H1 (cell line): ENCODE measurements around the gene TNXB. TPM values are rescaled to one million over a fixed set of nuclear protein-coding genes. Genes with fewer than 3 reads are reported as not detected.

Experiments
- CTCF ChIA-PET: fragments of 300-600 bp; sonication (Branson Sonifier 250); formaldehyde crosslinking; loops from one replicate; lab custom pipeline; 2021; ENCODE audit not compliant: partially characterized antibody; lab: Charles Lee
- POLR2A ChIA-PET: fragments of 300-600 bp; sonication (Branson Sonifier 250); formaldehyde crosslinking; loops from one replicate; lab custom pipeline; 2021; ENCODE audit warnings: inconsistent platforms; ENCODE audit not compliant: partially characterized antibody; lab: Charles Lee
- DNase-seq, 2 experiments: peaks; one replicate each; pipeline versions ENCODE4 v3.0.0 to v3.0.0-alpha.2; 2010 to 2022; ENCODE audit warnings: low spot score in 2 of 2, low read depth in 1 of 2, mixed read lengths in 1 of 2
- FAIRE-seq: peaks from 2 replicates; lab custom pipeline; 2011; peaks lifted over from hg19 to GRCh38; lab: Jason Lieb, UNC
- H2AFZ ChIP-seq: 2 replicates; pipeline ENCODE4 v1.8.1; 2012; ENCODE audit warnings: low read length, inconsistent platforms
- H2AK5ac ChIP-seq: 2 replicates; pipeline ENCODE4 v1.6.1; 2013; ENCODE audit warnings: low read depth, low read length
- H2BK120ac ChIP-seq: replicated peaks from 2 replicates; pipeline ENCODE3; 2013; ENCODE audit warnings: low read depth, low read length, inconsistent platforms
- H2BK12ac ChIP-seq: 2 replicates; pipeline ENCODE4 v1.6.1; 2013; ENCODE audit warnings: low read depth, low read length
- H2BK15ac ChIP-seq: 2 replicates; pipeline ENCODE4 v1.6.1; 2013; ENCODE audit warnings: low read length
- H2BK20ac ChIP-seq: 2 replicates; pipeline ENCODE4 v1.6.1; 2013; ENCODE audit warnings: low read length
- H2BK5ac ChIP-seq: 2 replicates; pipeline ENCODE4 v1.6.1; 2013; ENCODE audit warnings: low read depth, low read length
- H3K14ac ChIP-seq: 2 replicates; pipeline ENCODE4 v1.6.1; 2013; ENCODE audit warnings: inconsistent platforms; ENCODE audit not compliant: insufficient read length
- H3K18ac ChIP-seq: 2 replicates; pipeline ENCODE4 v1.6.1; 2013; ENCODE audit warnings: low read length; ENCODE audit errors: extremely low read depth
- H3K23ac ChIP-seq: 2 replicates; pipeline ENCODE4 v1.6.1; 2013; ENCODE audit warnings: inconsistent platforms; ENCODE audit not compliant: insufficient read length
- H3K23me2 ChIP-seq: 2 replicates; pipeline ENCODE4 v1.6.1; 2013; ENCODE audit warnings: low read depth, low read length
- H3K27ac ChIP-seq: 2 replicates; pipeline ENCODE4 v1.6.1; 2011; ENCODE audit warnings: low read depth, low read length, inconsistent platforms
- H3K27me3 ChIP-seq, 4 experiments: replicated peaks in 1 of 4; 1 replicate in 1 of 4; 2 replicates in 3 of 4; pipeline versions ENCODE4 v1.6.1 to v1.8.1; 2011 to 2013; ENCODE audit warnings: low read length in 3 of 4, mild to moderate bottlenecking in 3 of 4, inconsistent platforms in 2 of 4, mixed read lengths in 2 of 4, moderate library complexity in 1 of 4; ENCODE audit not compliant: control insufficient read depth in 3 of 4, insufficient read depth in 3 of 4; ENCODE audit errors: extremely low read depth in 1 of 4
- H3K36me3 ChIP-seq, 4 experiments: 2 replicates each; pipeline versions ENCODE4 v1.6.1 to v1.8.1; 2011 to 2013; ENCODE audit warnings: mild to moderate bottlenecking in 4 of 4, low read length in 3 of 4, moderate library complexity in 2 of 4, control low read depth in 1 of 4, inconsistent platforms in 1 of 4; ENCODE audit not compliant: insufficient read depth in 4 of 4, control insufficient read depth in 2 of 4
- H3K4ac ChIP-seq: replicated peaks from 2 replicates; pipeline ENCODE3; 2013; ENCODE audit warnings: low read length, low read depth, mixed read lengths, inconsistent platforms; ENCODE audit not compliant: insufficient read length
- H3K4me1 ChIP-seq, 4 experiments: replicated peaks in 1 of 4; 1 replicate in 1 of 4; 2 replicates in 3 of 4; pipeline versions ENCODE4 v1.6.1 to v1.8.1; 2011 to 2013; ENCODE audit warnings: low read length in 3 of 4, inconsistent platforms in 2 of 4, mixed read lengths in 1 of 4; ENCODE audit not compliant: insufficient read depth in 4 of 4, control insufficient read depth in 3 of 4
- H3K4me2 ChIP-seq, 2 experiments: 2 replicates each; pipeline versions ENCODE4 v1.6.1 to v1.8.1; 2011 to 2013; ENCODE audit warnings: low read depth in 2 of 2, low read length in 2 of 2, control low read depth in 1 of 2, inconsistent platforms in 1 of 2, mild to moderate bottlenecking in 1 of 2; ENCODE audit not compliant: insufficient read depth in 1 of 2
- H3K4me3 ChIP-seq, 4 experiments: fragments of 200-600, 300-600 bp in 1 of 4; sonication (generic), shearing (Covaris generic), sonication (Bioruptor Twin) in 1 of 4; 2 replicates each; pipeline versions ENCODE4 v1.5.1 to v1.8.1; 2011 to 2016; ENCODE audit warnings: low read length in 4 of 4, low read depth in 3 of 4, control low read depth in 2 of 4, inconsistent platforms in 2 of 4, mild to moderate bottlenecking in 2 of 4, mixed read lengths in 1 of 4, moderate library complexity in 1 of 4; ENCODE audit not compliant: insufficient read depth in 2 of 4; ENCODE audit errors: extremely low read depth in 1 of 4
- H3K56ac ChIP-seq: replicated peaks from 2 replicates; pipeline ENCODE3; 2013; ENCODE audit warnings: low read depth, mild to moderate bottlenecking, mixed read lengths, low read length, inconsistent platforms; ENCODE audit not compliant: insufficient read length
- H3K79me1 ChIP-seq: 2 replicates; pipeline ENCODE4 v1.6.1; 2013; ENCODE audit warnings: low read depth, low read length, control low read depth
- H3K79me2 ChIP-seq, 2 experiments: 2 replicates each; pipeline versions ENCODE4 v1.6.1 to v1.8.1; 2012 to 2013; ENCODE audit warnings: low read length in 2 of 2, mild to moderate bottlenecking in 2 of 2, inconsistent platforms in 1 of 2; ENCODE audit not compliant: insufficient read depth in 2 of 2, control insufficient read depth in 1 of 2
- H3K9ac ChIP-seq, 4 experiments: replicated peaks in 1 of 4; 1 replicate in 1 of 4; 2 replicates in 3 of 4; pipeline versions ENCODE4 v1.6.1 to v1.8.1; 2011 to 2013; ENCODE audit warnings: low read depth in 3 of 4, low read length in 3 of 4, control low read depth in 2 of 4, mild to moderate bottlenecking in 2 of 4, moderate library complexity in 2 of 4, inconsistent platforms in 1 of 4; ENCODE audit errors: extremely low read depth in 1 of 4
- H3K9me3 ChIP-seq, 2 experiments: 2 replicates each; pipeline versions ENCODE4 v1.6.1 to v1.8.1; 2012 to 2013; ENCODE audit warnings: mild to moderate bottlenecking in 2 of 2, moderate library complexity in 2 of 2, control low read depth in 1 of 2, inconsistent platforms in 1 of 2, low read depth in 1 of 2, low read length in 1 of 2, mixed read lengths in 1 of 2; ENCODE audit not compliant: insufficient read depth in 2 of 2
- H4K20me1 ChIP-seq, 2 experiments: replicated peaks in 1 of 2; 2 replicates each; pipeline versions ENCODE3 to v1.8.1; 2011 to 2013; ENCODE audit warnings: inconsistent platforms in 2 of 2, low read length in 2 of 2, mild to moderate bottlenecking in 1 of 2; ENCODE audit not compliant: insufficient read depth in 2 of 2, control insufficient read depth in 1 of 2
- H4K5ac ChIP-seq: 2 replicates; pipeline ENCODE4 v1.6.1; 2013; ENCODE audit warnings: low read length, low read depth, mixed read lengths, inconsistent platforms; ENCODE audit not compliant: insufficient read length
- H4K8ac ChIP-seq: 2 replicates; pipeline ENCODE4 v1.8.0; 2013; ENCODE audit warnings: mild to moderate bottlenecking, moderate library complexity, low read length, inconsistent platforms; ENCODE audit not compliant: insufficient read depth; ENCODE audit errors: extremely low read depth
- H4K91ac ChIP-seq: replicated peaks from 2 replicates; pipeline ENCODE3; 2013; ENCODE audit warnings: low read length, mixed read lengths, inconsistent platforms; ENCODE audit not compliant: insufficient read length
- WGBS, 2 experiments: shearing (Covaris generic) in 1 of 2; methylation state at CpG; one replicate each; pipeline versions ENCODE4 v1.1.6 to v1.1.7; 2013 to 2015; ENCODE audit warnings: low lambda C conversion rate in 2 of 2, mixed read lengths in 2 of 2, inconsistent platforms in 1 of 2, low coverage in 1 of 2, missing lambda C conversion rate in 1 of 2; ENCODE audit not compliant: insufficient replicate concordance in 2 of 2, insufficient coverage in 1 of 2, insufficient read length in 1 of 2; ENCODE audit errors: extremely low coverage in 1 of 2, missing lambda C conversion rate in 1 of 2; 5-methylcytosine and 5-hydroxymethylcytosine counted together
- polyA plus RNA-seq, 7 experiments: library from polyadenylated mRNA; depleted of rRNA in 3 of 7; stranded (reverse) in 5 of 7; unstranded in 2 of 7; fragments of >200 nt in 5 of 7; fragments of 200-250 nt in 2 of 7; gene quantifications; 1 replicate in 5 of 7; 2 replicates in 1 of 7; 4 replicates in 1 of 7; pipeline versions ENCODE4 v1.2.1 to v1.2.3, GENCODE V29; 2011 to 2013; ENCODE audit warnings: missing spikeins in 2 of 7, mixed read lengths in 2 of 7
- total RNA-seq: library from RNA; stranded (reverse); fragmentation: NEBNext Ultra II Directional; extraction: Animal tissue kit (Norgen Biotek cat#: 25700); gene quantifications from 2 replicates; pipeline ENCODE4 v1.2.1, GENCODE V29; 2021
- TF ChIP-seq, protein P1 (sequence below): IDR thresholded peaks from 2 replicates; pipeline ENCODE4 v1.6.1; 2012; ENCODE audit warnings: inconsistent platforms

Gene TNXB
- total and polyA plus RNA-seq, 2 of the 8 experiments (the other 6 are each of a cell fraction or from before 2014, with no cell fraction given), result 3.1 to 4.8 TPM

DNA sequence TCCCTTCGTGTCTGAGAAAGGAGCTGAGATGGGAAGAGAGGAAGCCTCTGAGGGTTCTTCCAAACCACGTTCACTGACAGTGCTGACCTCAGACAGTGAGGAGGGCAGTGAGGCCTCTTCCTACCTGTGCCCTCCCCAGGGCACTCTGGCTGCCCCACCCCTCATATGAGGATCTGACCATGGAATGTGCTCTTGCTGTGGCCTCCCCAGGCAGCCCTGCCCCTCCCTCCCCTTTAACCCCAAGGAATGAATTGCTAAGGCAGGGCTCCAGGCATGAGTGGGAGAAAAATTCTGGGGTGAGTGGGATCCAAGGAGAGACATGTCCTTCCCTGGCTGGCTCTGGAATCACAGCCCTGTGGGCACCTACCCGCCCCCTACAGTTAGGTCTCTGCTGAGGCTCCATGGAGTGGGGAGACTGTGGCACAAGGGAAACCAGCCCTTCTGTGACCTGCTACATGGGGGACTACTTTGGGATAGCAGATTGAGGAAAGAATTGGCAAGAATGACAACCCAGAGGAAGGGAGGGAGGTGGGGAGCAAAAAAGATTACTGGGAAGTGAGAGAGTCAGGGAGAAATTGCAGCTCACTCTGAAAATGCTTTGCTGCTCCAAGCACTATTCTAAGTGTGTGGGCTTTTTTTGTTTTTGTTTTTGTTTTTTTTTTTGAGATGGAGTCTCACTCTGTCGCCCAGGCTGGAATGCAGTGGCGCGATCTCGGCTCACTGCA lies 29.4 kb downstream of the TNXB start:
- no peak overlapping the region for H3K56ac ChIP-seq
- CTCF ChIA-PET, result interaction anchor here (1.1 to 4.1 kb wide), 2 partner anchors 30 to 32 kb away, joined by 3 to 28 read pairs; partner anchors contain the start of gene TNXB
- no peak overlapping the region for H3K23ac ChIP-seq
- H2BK5ac ChIP-seq, result no peak overlapping the region
- H3K9ac ChIP-seq, result no peak overlapping the region
- H3K18ac ChIP-seq, result no peak overlapping the region
- POLR2A ChIA-PET, result no interaction called here
- H2AFZ ChIP-seq, result no peak overlapping the region
- H3K9me3 ChIP-seq, result no peaks in the 10 kb centered on the region
- no peaks in the 10 kb centered on the region; the same call in 1 of the 2 replicates for H3K79me1 ChIP-seq
- H3K4ac ChIP-seq, result no peak overlapping the region
- H3K79me2 ChIP-seq, result no peaks in the 10 kb centered on the region
- 79% methylated on average over 6 of the region's 7 CpGs; no CpG with 5 or more reads in 1 of the 2 experiments for WGBS, 2 experiments
- no peak overlapping the region for H2BK15ac ChIP-seq
- H4K91ac ChIP-seq, result no peak overlapping the region
- no peaks in the 10 kb centered on the region for H3K36me3 ChIP-seq
- TF ChIP-seq, protein P1, sequence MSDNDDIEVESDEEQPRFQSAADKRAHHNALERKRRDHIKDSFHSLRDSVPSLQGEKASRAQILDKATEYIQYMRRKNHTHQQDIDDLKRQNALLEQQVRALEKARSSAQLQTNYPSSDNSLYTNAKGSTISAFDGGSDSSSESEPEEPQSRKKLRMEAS, result no peak
- H3K27ac ChIP-seq, result no peak overlapping the region
- no peak overlapping the region for H4K8ac ChIP-seq
- no peak for FAIRE-seq
- no peak overlapping the region for H2BK20ac ChIP-seq
- H3K23me2 ChIP-seq, result no peaks in the 10 kb centered on the region; the same call in 1 of the 2 replicates
- no peaks in the 10 kb centered on the region; a peak in 1 of 7 replicates for H3K4me1 ChIP-seq
- no peak overlapping the region for H2AK5ac ChIP-seq
- H4K20me1 ChIP-seq, result no peaks in the 10 kb centered on the region
- H2BK12ac ChIP-seq, result no peak overlapping the region
- no peak overlapping the region for H3K4me3 ChIP-seq
- no peak overlapping the region for H3K4me2 ChIP-seq
- H3K14ac ChIP-seq, result no peak overlapping the region
- no peak overlapping the region for H4K5ac ChIP-seq
- H2BK120ac ChIP-seq, result no peak overlapping the region
- DNase-seq, result no peak
- no peaks in the 10 kb centered on the region for H3K27me3 ChIP-seq
